Ishikawa (cell line): ENCODE measurements around the gene CFAP97.

ENCODE experiments used
- CEBPB ChIP-seq: IDR thresholded peaks from 2 replicates; pipeline ENCODE4 v1.6.1; 2012
- CREB1 ChIP-seq: IDR thresholded peaks from 2 replicates; pipeline ENCODE4 v1.6.1; 2012; ENCODE audit warnings: low read depth
- EGR1 ChIP-seq: IDR thresholded peaks from 2 replicates; pipeline ENCODE4 v1.6.1; 2012
- EP300 ChIP-seq: IDR thresholded peaks from 2 replicates; pipeline ENCODE4 v1.6.1; 2012; ENCODE audit warnings: borderline replicate concordance
- FOXM1 ChIP-seq: IDR thresholded peaks from 2 replicates; pipeline ENCODE4 v1.6.1; 2012; ENCODE audit warnings: low read depth, borderline replicate concordance
- NFIC ChIP-seq: IDR thresholded peaks from 2 replicates; pipeline ENCODE4 v1.6.1; 2012
- RAD21 ChIP-seq: IDR thresholded peaks from 2 replicates; pipeline ENCODE4 v1.6.1; 2012; ENCODE audit warnings: low read depth
- REST ChIP-seq: IDR thresholded peaks from 2 replicates; pipeline ENCODE4 v1.6.1; 2012; ENCODE audit warnings: low read depth, mild to moderate bottlenecking
- TAF1 ChIP-seq: IDR thresholded peaks from 2 replicates; pipeline ENCODE4 v1.6.1; 2012; ENCODE audit warnings: low read depth, mild to moderate bottlenecking
- TCF12 ChIP-seq: IDR thresholded peaks from 2 replicates; pipeline ENCODE4 v1.6.1; 2012; ENCODE audit warnings: low read depth
- TEAD4 ChIP-seq: IDR thresholded peaks from 2 replicates; pipeline ENCODE4 v1.6.1; 2012
- USF1 ChIP-seq: IDR thresholded peaks from 2 replicates; pipeline ENCODE4 v1.6.1; 2012
- YY1 ChIP-seq: IDR thresholded peaks from 2 replicates; pipeline ENCODE4 v1.6.1; 2012; ENCODE audit warnings: low read depth
- ZBTB7A ChIP-seq: IDR thresholded peaks from 2 replicates; pipeline ENCODE4 v1.6.1; 2012; ENCODE audit warnings: low read depth
- TF ChIP-seq, protein P1 (sequence below): IDR thresholded peaks from 2 replicates; pipeline ENCODE4 v1.6.1; 2012

CFAP97 gene

GRCh38 chr4:185124006-185124405, 79.8 kb downstream of the CFAP97 start:
- TF ChIP-seq EGR1 (no peak), REST (no peak), CREB1 (no peak), ZBTB7A (no peak), EP300 (no peak)
- TF ChIP-seq, protein P1, sequence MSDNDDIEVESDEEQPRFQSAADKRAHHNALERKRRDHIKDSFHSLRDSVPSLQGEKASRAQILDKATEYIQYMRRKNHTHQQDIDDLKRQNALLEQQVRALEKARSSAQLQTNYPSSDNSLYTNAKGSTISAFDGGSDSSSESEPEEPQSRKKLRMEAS: no peak

DNA sequence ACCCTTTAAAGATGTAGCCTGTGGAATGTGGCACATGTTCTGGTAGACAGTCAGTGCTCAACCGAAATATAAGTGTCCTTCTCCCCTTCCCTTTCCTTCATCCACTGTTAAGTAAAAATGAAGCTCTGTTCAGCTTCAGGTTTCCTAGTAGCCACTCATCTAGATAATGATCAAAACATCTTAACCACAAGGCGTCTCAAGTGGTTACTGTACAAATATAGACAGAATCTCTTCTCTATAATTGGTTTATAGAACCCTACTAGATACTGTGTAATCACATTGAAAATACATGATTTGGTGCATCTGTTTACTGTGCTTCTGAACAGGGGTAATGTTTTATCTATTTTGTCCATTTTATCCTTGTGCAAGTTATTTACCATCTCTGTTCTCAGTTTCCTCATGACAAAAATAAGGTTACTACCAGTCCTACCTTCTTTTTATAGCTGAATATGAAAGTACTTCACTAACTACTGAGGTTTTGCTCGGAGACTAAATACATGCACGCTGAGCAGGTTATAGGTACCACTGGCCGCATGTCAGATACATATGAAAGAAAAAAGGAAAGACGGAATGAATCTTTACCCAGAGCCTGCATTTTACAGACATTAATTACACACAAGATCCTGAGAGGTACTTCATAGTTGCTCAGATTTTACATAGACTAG, 81.0 kb downstream of the CFAP97 start:
- TF ChIP-seq CEBPB (no peak), EP300 (no peak), USF1 (no peak), TEAD4 (no peak), TCF12 (no peak), REST (no peak), TAF1 (no peak)
- TF ChIP-seq, protein P1: no peak

DNA sequence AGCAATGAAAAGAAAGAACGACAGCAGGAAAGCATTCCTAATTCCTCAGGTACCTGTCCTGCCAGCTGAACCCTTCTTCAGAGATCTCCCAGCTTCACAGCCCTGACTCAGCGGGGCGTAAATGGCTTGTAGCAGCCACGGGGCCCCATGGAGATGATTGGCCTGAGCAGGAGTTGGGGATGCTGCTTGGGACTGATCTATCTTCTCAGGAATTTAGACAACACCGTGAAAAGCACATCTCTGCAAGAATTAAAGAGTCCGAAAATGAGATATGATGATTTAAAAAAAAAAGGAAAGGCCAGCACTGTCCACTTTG, 83.2 kb downstream of the CFAP97 start:
- no peak for TF ChIP-seq EP300
- no peak for TF ChIP-seq TEAD4
- no peak for TF ChIP-seq EGR1
- TF ChIP-seq YY1: no peak
- TF ChIP-seq USF1: no peak
- TF ChIP-seq RAD21: no peak
- no peak for TF ChIP-seq REST
- TF ChIP-seq, protein P1: no peak
- no peak for TF ChIP-seq NFIC
- no peak for TF ChIP-seq CREB1
- no peak for TF ChIP-seq TCF12

GRCh38 chr4:185119927-185120630, 83.7 kb downstream of the CFAP97 start:
- TF ChIP-seq USF1 (no peak), TAF1 (no peak), NFIC (no peak), EGR1 (no peak), RAD21 (no peak), ZBTB7A (no peak), CREB1 (no peak), YY1 (no peak), TEAD4 (no peak), EP300 (no peak), FOXM1 (no peak), CEBPB (no peak)
- TF ChIP-seq, protein P1: no peak
